NCI-H2196 treated with DMSO at 0.1 percent for 48 hours (cell line): ENCODE results near the gene IER3.
"Not testable (repeated sequence)": the region's sequence is repeated elsewhere in the genome, so short reads cannot be mapped to it uniquely, and the experiment has no call there.

ENCODE experiments used
- DNase-seq: peaks from one replicate; lab custom pipeline; 2025; ENCODE audit not compliant: unreplicated experiment; lab: John Stamatoyannopoulos, UW

IER3 gene

GRCh38 chr6:30725713-30726505 lies 18.4 kb downstream of the IER3 start:
- DNase-seq = no peak

GRCh38 chr6:30724906-30725667 lies 19.3 kb downstream of the IER3 start:
- DNase-seq = no peak

DNA sequence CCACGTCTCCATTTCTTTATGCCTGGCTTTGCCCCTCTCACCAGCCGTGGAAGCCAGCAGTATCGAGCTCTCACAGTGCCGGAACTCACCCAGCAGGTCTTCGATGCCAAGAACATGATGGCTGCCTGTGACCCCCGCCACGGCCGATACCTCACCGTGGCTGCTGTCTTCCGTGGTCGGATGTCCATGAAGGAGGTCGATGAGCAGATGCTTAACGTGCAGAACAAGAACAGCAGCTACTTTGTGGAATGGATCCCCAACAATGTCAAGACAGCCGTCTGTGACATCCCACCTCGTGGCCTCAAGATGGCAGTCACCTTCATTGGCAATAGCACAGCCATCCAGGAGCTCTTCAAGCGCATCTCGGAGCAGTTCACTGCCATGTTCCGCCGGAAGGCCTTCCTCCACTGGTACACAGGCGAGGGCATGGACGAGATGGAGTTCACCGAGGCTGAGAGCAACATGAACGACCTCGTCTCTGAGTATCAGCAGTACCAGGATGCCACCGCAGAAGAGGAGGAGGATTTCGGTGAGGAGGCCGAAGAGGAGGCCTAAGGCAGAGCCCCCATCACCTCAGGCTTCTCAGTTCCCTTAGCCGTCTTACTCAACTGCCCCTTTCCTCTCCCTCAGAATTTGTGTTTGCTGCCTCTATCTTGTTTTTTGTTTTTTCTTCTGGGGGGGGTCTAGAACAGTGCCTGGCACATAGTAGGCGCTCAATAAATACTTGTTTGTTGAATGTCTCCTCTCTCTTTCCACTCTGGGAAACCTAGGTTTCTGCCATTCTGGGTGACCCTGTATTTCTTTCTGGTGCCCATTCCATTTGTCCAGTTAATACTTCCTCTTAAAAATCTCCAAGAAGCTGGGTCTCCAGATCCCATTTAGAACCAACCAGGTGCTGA lies 20.3 kb downstream of the IER3 start:
- not testable (repeated sequence) for DNase-seq

- DNase-seq = not testable (repeated sequence)
These were observed 21.0 kb downstream of the IER3 start for GRCh38 chr6:30723159-30723842.

DNA sequence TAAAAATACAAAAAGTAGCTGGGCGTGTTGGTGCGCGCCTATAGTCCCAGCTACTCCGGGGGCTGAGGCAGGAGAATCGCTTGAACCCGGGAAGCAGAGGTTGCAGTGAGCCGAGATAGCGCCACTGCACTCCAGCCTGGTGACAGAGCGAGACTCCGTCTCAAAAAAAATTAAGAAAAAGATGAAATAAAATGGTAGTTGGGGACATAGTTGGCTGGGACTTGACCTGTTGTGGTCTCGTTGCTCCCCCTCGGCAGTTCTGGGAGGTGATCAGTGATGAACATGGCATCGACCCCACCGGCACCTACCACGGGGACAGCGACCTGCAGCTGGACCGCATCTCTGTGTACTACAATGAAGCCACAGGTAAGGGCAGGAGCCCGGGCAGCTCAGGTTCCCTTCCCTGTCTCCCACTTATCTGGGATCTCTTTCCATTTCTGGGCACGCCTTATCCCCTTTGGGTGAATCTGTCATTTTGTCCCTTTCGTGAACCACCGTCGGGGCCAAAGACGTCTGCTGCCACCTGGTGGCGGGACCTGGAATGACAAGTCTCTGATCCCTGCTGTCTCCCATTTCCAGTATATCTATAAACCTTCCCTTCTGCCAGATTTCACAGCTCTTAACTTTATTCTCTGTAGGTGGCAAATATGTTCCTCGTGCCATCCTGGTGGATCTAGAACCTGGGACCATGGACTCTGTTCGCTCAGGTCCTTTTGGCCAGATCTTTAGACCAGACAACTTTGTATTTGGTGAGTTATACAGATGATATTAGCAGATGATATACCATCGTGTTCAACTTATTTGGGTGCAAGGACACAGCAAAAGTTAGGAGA lies 21.9 kb downstream of the IER3 start:
- peak; percentile 58 for DNase-seq

DNA sequence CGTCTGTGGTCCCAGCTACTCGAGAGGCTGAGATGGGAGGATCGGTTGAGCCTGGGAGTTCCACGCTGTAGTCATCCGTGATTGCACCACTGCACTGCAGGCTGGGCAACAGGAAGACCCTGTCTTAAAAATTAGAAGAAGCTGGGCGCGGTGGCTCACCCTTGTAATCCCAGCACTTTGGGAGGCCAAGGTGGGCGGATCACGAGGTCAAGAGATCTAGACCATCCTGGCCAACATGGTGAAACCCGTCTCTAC lies 22.4 kb downstream of the IER3 start:
- not testable (repeated sequence) for DNase-seq

GRCh38 chr6:30721198-30722024 lies 22.9 kb downstream of the IER3 start:
- DNase-seq = peak; percentile 82

DNA sequence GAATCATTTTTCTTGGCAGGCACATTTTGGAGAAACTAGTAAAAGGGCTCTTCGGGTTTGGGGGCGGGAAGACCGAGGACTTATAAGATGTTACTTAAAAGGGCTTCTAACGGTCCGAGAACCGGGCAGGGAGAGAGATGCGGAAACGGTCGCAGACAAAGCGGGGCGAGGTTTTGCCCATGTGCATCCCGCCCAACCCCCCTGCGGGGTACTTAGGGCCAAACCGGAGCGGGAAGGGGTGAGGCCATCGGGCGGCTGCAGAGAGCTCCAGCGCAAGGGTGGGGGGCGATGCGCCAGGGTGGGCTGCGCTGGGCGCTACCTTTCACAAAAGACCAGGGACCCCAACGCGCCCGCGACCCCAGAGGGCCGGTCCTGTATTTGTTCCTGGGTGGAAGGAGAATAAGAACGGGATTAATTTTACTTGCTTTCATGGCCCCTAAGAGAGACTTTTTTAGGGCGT lies 23.6 kb downstream of the IER3 start:
- no peak for DNase-seq

DNA sequence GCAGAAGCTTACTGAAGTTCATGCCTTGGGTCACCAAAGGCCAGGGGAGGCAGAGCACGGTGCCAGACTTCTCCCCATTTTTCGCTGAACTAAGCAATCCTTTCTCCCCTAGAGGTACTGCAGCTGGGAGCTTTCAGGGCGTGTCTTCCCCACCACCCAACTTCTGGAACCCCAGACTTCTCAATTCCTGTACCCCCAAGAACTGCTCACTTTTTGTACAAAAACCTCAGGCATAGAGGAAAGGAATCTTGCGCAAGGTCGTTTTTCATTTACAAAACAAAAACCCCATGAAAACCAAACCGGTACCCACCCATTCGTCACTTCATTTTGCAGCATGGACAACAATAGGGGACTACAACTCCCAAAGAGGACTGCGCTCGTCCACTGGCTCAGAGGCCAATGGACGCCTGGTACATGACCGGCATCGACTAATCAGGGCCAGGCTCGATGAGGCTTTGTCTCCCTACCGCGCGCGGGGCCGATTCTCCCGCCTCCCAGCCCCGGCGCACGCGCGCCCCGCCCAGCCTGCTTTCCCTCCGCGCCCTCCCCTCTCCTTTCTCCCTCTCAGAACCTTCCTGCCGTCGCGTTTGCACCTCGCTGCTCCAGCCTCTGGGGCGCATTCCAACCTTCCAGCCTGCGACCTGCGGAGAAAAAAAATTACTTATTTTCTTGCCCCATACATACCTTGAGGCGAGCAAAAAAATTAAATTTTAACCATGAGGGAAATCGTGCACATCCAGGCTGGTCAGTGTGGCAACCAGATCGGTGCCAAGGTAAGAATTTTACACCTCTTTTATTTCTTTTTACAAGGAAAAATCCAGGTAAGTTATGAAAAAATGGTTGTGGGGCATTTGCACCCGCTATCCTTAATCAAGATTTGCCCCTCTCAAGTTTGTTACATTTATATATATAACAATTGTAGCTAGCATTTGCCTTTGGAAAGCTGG lies 24.3 kb downstream of the IER3 start, which contains the start of gene TUBB:
TSS of gene TUBB (plus strand) at position 562 of the 947 bp plus-strand sequence. CDS start at position 717, 155 bp downstream.
- peak; percentile 98 for DNase-seq

- DNase-seq = no peak
These were observed 25.0 kb downstream of the IER3 start for GRCh38 chr6:30719356-30719755.

DNA sequence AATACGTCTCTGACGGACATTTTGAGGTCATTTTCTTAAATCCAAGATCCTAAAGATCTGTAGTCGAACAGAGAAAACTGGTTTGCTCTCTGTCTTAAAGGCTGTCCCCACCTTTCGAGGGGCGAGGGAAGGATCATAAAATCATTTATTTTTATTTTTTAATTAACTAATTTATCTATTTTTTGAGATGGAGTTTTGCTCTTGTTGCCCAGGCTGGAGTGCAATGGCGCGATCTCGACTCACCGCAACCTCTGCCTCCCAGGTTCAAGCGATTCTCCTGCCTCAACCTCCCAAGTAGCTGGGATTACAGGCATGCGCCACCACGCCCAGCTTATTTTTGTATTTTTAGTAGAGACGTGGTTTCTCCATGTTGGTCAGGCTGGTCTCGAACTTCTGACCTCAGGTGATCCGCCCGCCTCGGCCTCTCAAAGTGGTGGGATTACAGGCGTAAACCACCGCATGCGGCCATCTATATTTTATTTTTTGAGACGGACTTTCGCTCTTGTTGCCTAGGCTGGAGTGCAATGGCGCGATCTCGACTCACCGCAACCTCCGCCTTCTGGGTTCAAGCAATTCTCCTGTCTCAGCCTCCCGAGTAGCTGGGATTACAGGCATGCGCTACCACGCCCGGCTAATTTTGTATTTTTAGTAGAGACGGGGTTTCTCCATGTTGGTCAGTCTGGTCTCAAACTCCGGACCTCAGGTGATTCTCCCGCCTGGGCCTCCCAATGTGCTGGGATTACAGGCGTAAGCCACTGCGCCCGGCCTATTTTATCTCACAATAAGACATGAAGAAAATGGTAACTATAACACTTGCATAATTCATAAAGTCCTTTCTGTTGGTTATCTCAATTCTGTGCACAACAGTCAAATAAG lies 26.3 kb downstream of the IER3 start:
- not testable (repeated sequence) for DNase-seq

GRCh38 chr6:30717129-30717844 lies 27.1 kb downstream of the IER3 start, which contains the start of gene MDC1:
MDC1 (minus strand) TSS chr6:30717281; CDS start chr6:30715175, 2,106 bp downstream.
- peak; percentile 99 for DNase-seq

DNA sequence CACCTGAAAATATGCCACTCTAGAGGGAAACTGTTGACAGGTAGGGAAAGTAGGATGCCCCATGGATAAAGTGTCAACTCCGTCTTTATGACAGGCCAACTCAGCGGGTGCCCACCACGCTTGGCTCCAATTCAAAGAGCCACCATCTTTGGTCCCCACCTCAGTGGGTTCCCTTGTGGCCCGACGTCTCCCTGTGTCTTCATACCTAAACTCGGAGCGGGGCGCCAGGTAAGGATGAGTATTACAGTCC lies 27.5 kb downstream of the IER3 start:
- no peak for DNase-seq

DNA sequence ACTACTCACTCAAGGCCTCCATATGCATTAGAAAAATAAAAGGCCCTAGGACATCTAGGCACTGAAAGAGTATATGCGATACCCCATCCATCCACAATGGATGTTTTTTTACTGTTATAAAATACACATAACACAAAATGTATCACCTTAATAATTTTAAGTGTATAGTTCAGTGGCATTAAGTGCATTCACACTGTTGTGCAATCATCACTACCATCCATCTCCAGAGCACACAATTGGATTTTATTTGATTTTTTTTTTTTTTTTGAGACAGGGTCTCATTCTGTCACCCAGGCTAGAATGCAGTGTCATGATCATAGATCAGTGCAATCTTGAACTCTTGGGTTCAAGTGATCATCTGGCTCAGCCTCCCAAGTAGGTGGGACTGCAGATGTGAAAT lies 30.1 kb downstream of the IER3 start:
- DNase-seq = no peak

GRCh38 chr6:30712441-30712945 lies 31.9 kb downstream of the IER3 start:
- no peak for DNase-seq

- no peak for DNase-seq
These were observed 32.5 kb downstream of the IER3 start for GRCh38 chr6:30711758-30712380.
